WTC11 (cell line): ENCODE results near the gene CEP72. TPM values are rescaled to one million over a fixed set of nuclear protein-coding genes. Genes with fewer than 3 reads are reported as not detected.

Experiments
- ATAC-seq: fragments of 200-7000 bp; cut with Tn5 transposase; 2 replicates; pipeline ENCODE4 v1.10.0; 2021; ENCODE audit warnings: mild to moderate bottlenecking, moderate library complexity
- CTCF ChIA-PET: fragments of 300-600 bp; sonication (Branson Sonifier 250); formaldehyde crosslinking; loops from one replicate; lab custom pipeline; 2021; ENCODE audit warnings: antibody characterized with exemption; lab: Charles Lee
- POLR2A ChIA-PET: fragments of 350-600 bp; sonication (Branson Sonifier 250); formaldehyde crosslinking; loops from one replicate; lab custom pipeline; 2021; ENCODE audit warnings: antibody characterized with exemption; lab: Charles Lee
- DNase-seq: peaks from one replicate; pipeline ENCODE4 v3.0.0; 2021; ENCODE audit warnings: low spot score
- H3K27ac Mint-ChIP-seq: 2 replicates; pipeline ENCODE4 v1.8.0; 2021; ENCODE audit warnings: mixed read lengths
- H3K27me3 Mint-ChIP-seq: 2 replicates; pipeline ENCODE4 v1.8.0; 2021; ENCODE audit warnings: low read depth, mild to moderate bottlenecking, moderate library complexity, mixed read lengths
- H3K36me3 Mint-ChIP-seq: 2 replicates; pipeline ENCODE4 v1.8.0; 2021; ENCODE audit warnings: mixed read lengths
- H3K4me1 Mint-ChIP-seq: 2 replicates; pipeline ENCODE4 v1.8.0; 2022; ENCODE audit warnings: mixed read lengths
- H3K4me3 Mint-ChIP-seq: 2 replicates; pipeline ENCODE4 v1.8.0; 2021; ENCODE audit warnings: mild to moderate bottlenecking, moderate library complexity, mixed read lengths
- H3K9me3 Mint-ChIP-seq: 2 replicates; pipeline ENCODE4 v1.8.0; 2021; ENCODE audit warnings: mixed read lengths
- FOXP1 ChIP-seq: sonication (generic); formaldehyde crosslinking; IDR thresholded peaks from 2 replicates; pipeline ENCODE4 v1.8.0; 2022; ENCODE audit warnings: missing genetic modification reagents, mild to moderate bottlenecking, moderate library complexity, borderline replicate concordance
- GTF2I ChIP-seq: fragments of 250-450 bp; sonication (Bioruptor Pico); conservative IDR thresholded peaks from 2 replicates; pipeline ENCODE4 v1.4.0; 2021; ENCODE audit warnings: mild to moderate bottlenecking
- IRF2 ChIP-seq: sonication (generic); formaldehyde crosslinking; IDR thresholded peaks from 2 replicates; pipeline ENCODE4 v1.8.0; 2022; ENCODE audit warnings: low read depth, missing genetic modification reagents, borderline replicate concordance
- JUN ChIP-seq: sonication (generic); formaldehyde crosslinking; IDR thresholded peaks from 2 replicates; pipeline ENCODE4 v1.8.0; 2023; ENCODE audit warnings: mild to moderate bottlenecking, missing genetic modification reagents
- MXD4 ChIP-seq: fragments of 250-450 bp; sonication (Bioruptor Pico); IDR thresholded peaks from 2 replicates; pipeline ENCODE4 v1.8.0; 2021; ENCODE audit warnings: mild to moderate bottlenecking, moderate library complexity, borderline replicate concordance
- MYBL2 ChIP-seq: sonication (generic); formaldehyde crosslinking; IDR thresholded peaks from 2 replicates; pipeline ENCODE4 v1.8.1; 2023; ENCODE audit warnings: mild to moderate bottlenecking, moderate library complexity, missing genetic modification reagents
- NR3C1 ChIP-seq: sonication (generic); formaldehyde crosslinking; conservative IDR thresholded peaks from 2 replicates; pipeline ENCODE4 v1.8.1; 2023; ENCODE audit warnings: low read depth, mild to moderate bottlenecking, missing genetic modification reagents
- TEAD1 ChIP-seq: sonication (generic); formaldehyde crosslinking; IDR thresholded peaks from 2 replicates; pipeline ENCODE4 v1.8.0; 2022; ENCODE audit warnings: mild to moderate bottlenecking, missing genetic modification reagents
- ZNF232 ChIP-seq: sonication (generic); formaldehyde crosslinking; IDR thresholded peaks from 2 replicates; pipeline ENCODE4 v1.8.0; 2022; ENCODE audit warnings: mild to moderate bottlenecking, missing genetic modification reagents
- ZNF416 ChIP-seq: fragments of 250-450 bp; sonication (Bioruptor Pico); IDR thresholded peaks from 2 replicates; pipeline ENCODE4 v1.9.0; 2021; ENCODE audit warnings: mild to moderate bottlenecking, inconsistent platforms
- total RNA-seq: library from RNA; stranded (reverse); gene quantifications from 3 replicates; pipeline ENCODE4 v1.2.3, GENCODE V29; 2021
- TF ChIP-seq, protein P1 (sequence below): fragments of 250-450 bp; sonication (Bioruptor Pico); IDR thresholded peaks from 2 replicates; pipeline ENCODE4 v1.8.0; 2021; ENCODE audit warnings: mild to moderate bottlenecking
- TF ChIP-seq, protein P2 (sequence below): sonication (generic); formaldehyde crosslinking; IDR thresholded peaks from 2 replicates; pipeline ENCODE4 v1.8.1; 2023; ENCODE audit warnings: mild to moderate bottlenecking, missing genetic modification reagents
- TF ChIP-seq, protein P3 (sequence below): sonication (generic); formaldehyde crosslinking; IDR thresholded peaks from 2 replicates; pipeline ENCODE4 v1.8.0; 2022; ENCODE audit warnings: mild to moderate bottlenecking, missing genetic modification reagents
- TF ChIP-seq, protein P4 (sequence below): sonication (generic); formaldehyde crosslinking; IDR thresholded peaks from 2 replicates; pipeline ENCODE4 v1.8.1; 2023; ENCODE audit warnings: mild to moderate bottlenecking, missing genetic modification reagents, borderline replicate concordance
- TF ChIP-seq, protein P5 (sequence below): sonication (generic); formaldehyde crosslinking; IDR thresholded peaks from 2 replicates; pipeline ENCODE4 v1.8.1; 2023; ENCODE audit warnings: mild to moderate bottlenecking, moderate library complexity, missing genetic modification reagents
- TF ChIP-seq, protein P6 (sequence below): sonication (generic); formaldehyde crosslinking; IDR thresholded peaks from 2 replicates; pipeline ENCODE4 v1.8.1; 2023; ENCODE audit warnings: mild to moderate bottlenecking, missing genetic modification reagents, moderate library complexity
- TF ChIP-seq, protein P7 (sequence below): fragments of 250-450 bp; sonication (Bioruptor Pico); IDR thresholded peaks from 2 replicates; pipeline ENCODE4 v2.1.2; 2022; ENCODE audit warnings: mild to moderate bottlenecking, moderate library complexity
- TF ChIP-seq, protein P8 (sequence below): fragments of 250-450 bp; sonication (Bioruptor Pico); IDR thresholded peaks from 2 replicates; pipeline ENCODE4 v1.9.0; 2021; ENCODE audit warnings: mild to moderate bottlenecking

The CEP72 gene
- total RNA-seq, 1 experiment from 2014 or later, result 26.6 TPM

DNA sequence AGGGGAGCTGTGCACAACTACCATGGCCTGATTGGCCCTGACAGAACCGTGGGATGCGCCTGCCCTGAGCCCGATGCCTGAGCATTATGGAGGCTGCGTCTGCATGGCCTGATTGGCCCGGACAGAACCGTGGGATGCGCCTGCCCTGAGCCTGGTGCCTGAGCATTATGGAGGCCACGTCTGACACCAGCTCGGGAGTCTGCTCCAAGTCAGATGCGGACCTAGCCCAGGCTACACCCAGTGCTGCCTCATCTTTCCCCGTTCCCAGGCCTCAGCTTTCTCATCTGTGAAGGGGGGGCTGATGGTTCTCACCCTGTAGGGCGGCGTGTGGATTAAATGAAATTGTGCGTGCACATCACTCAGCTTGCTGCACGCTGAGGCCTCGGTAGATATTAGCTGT lies 7.3 kb downstream of the CEP72 start:
- no peak for ATAC-seq
- DNase-seq, result no peak
- Mint-ChIP-seq H3K27ac (no peak overlapping the region), H3K9me3 (peaks cover 5% of the 10 kb centered on the region; the same call in 1 of the 2 replicates), H3K36me3 (peaks cover 59% of the 10 kb centered on the region), H3K4me3 (no peak overlapping the region), H3K27me3 (no peaks in the 10 kb centered on the region), H3K4me1 (peaks cover 5% of the 10 kb centered on the region)
- POLR2A ChIA-PET, result no interaction called here
- CTCF ChIA-PET, result no interaction called here
- TF ChIP-seq, protein P1, sequence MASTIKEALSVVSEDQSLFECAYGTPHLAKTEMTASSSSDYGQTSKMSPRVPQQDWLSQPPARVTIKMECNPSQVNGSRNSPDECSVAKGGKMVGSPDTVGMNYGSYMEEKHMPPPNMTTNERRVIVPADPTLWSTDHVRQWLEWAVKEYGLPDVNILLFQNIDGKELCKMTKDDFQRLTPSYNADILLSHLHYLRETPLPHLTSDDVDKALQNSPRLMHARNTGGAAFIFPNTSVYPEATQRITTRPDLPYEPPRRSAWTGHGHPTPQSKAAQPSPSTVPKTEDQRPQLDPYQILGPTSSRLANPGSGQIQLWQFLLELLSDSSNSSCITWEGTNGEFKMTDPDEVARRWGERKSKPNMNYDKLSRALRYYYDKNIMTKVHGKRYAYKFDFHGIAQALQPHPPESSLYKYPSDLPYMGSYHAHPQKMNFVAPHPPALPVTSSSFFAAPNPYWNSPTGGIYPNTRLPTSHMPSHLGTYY (CRISPR knock-in tag), result no peak
- TF ChIP-seq ZNF416 (CRISPR knock-in tag) (no peak), IRF2 (CRISPR knock-in tag) (no peak), GTF2I (CRISPR knock-in tag) (no peak), ZNF232 (no peak), MYBL2 (CRISPR knock-in tag) (no peak), TEAD1 (no peak), MXD4 (CRISPR knock-in tag) (no peak), FOXP1 (CRISPR knock-in tag) (no peak), JUN (CRISPR knock-in tag) (no peak), NR3C1 (CRISPR knock-in tag) (no peak)
- TF ChIP-seq, protein P2, sequence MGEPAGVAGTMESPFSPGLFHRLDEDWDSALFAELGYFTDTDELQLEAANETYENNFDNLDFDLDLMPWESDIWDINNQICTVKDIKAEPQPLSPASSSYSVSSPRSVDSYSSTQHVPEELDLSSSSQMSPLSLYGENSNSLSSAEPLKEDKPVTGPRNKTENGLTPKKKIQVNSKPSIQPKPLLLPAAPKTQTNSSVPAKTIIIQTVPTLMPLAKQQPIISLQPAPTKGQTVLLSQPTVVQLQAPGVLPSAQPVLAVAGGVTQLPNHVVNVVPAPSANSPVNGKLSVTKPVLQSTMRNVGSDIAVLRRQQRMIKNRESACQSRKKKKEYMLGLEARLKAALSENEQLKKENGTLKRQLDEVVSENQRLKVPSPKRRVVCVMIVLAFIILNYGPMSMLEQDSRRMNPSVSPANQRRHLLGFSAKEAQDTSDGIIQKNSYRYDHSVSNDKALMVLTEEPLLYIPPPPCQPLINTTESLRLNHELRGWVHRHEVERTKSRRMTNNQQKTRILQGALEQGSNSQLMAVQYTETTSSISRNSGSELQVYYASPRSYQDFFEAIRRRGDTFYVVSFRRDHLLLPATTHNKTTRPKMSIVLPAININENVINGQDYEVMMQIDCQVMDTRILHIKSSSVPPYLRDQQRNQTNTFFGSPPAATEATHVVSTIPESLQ (CRISPR knock-in tag), result no peak
- TF ChIP-seq, protein P3, sequence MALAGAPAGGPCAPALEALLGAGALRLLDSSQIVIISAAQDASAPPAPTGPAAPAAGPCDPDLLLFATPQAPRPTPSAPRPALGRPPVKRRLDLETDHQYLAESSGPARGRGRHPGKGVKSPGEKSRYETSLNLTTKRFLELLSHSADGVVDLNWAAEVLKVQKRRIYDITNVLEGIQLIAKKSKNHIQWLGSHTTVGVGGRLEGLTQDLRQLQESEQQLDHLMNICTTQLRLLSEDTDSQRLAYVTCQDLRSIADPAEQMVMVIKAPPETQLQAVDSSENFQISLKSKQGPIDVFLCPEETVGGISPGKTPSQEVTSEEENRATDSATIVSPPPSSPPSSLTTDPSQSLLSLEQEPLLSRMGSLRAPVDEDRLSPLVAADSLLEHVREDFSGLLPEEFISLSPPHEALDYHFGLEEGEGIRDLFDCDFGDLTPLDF (CRISPR knock-in tag), result no peak
- TF ChIP-seq, protein P4, sequence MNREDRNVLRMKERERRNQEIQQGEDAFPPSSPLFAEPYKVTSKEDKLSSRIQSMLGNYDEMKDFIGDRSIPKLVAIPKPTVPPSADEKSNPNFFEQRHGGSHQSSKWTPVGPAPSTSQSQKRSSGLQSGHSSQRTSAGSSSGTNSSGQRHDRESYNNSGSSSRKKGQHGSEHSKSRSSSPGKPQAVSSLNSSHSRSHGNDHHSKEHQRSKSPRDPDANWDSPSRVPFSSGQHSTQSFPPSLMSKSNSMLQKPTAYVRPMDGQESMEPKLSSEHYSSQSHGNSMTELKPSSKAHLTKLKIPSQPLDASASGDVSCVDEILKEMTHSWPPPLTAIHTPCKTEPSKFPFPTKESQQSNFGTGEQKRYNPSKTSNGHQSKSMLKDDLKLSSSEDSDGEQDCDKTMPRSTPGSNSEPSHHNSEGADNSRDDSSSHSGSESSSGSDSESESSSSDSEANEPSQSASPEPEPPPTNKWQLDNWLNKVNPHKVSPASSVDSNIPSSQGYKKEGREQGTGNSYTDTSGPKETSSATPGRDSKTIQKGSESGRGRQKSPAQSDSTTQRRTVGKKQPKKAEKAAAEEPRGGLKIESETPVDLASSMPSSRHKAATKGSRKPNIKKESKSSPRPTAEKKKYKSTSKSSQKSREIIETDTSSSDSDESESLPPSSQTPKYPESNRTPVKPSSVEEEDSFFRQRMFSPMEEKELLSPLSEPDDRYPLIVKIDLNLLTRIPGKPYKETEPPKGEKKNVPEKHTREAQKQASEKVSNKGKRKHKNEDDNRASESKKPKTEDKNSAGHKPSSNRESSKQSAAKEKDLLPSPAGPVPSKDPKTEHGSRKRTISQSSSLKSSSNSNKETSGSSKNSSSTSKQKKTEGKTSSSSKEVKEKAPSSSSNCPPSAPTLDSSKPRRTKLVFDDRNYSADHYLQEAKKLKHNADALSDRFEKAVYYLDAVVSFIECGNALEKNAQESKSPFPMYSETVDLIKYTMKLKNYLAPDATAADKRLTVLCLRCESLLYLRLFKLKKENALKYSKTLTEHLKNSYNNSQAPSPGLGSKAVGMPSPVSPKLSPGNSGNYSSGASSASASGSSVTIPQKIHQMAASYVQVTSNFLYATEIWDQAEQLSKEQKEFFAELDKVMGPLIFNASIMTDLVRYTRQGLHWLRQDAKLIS (CRISPR knock-in tag), result no peak
- TF ChIP-seq, protein P5, sequence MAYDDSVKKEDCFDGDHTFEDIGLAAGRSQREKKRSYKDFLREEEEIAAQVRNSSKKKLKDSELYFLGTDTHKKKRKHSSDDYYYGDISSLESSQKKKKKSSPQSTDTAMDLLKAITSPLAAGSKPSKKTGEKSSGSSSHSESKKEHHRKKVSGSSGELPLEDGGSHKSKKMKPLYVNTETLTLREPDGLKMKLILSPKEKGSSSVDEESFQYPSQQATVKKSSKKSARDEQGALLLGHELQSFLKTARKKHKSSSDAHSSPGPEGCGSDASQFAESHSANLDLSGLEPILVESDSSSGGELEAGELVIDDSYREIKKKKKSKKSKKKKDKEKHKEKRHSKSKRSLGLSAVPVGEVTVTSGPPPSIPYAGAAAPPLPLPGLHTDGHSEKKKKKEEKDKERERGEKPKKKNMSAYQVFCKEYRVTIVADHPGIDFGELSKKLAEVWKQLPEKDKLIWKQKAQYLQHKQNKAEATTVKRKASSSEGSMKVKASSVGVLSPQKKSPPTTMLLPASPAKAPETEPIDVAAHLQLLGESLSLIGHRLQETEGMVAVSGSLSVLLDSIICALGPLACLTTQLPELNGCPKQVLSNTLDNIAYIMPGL (CRISPR knock-in tag), result no peak
- TF ChIP-seq, protein P6, sequence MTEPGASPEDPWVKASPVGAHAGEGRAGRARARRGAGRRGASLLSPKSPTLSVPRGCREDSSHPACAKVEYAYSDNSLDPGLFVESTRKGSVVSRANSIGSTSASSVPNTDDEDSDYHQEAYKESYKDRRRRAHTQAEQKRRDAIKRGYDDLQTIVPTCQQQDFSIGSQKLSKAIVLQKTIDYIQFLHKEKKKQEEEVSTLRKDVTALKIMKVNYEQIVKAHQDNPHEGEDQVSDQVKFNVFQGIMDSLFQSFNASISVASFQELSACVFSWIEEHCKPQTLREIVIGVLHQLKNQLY (CRISPR knock-in tag), result no peak
- TF ChIP-seq, protein P7, sequence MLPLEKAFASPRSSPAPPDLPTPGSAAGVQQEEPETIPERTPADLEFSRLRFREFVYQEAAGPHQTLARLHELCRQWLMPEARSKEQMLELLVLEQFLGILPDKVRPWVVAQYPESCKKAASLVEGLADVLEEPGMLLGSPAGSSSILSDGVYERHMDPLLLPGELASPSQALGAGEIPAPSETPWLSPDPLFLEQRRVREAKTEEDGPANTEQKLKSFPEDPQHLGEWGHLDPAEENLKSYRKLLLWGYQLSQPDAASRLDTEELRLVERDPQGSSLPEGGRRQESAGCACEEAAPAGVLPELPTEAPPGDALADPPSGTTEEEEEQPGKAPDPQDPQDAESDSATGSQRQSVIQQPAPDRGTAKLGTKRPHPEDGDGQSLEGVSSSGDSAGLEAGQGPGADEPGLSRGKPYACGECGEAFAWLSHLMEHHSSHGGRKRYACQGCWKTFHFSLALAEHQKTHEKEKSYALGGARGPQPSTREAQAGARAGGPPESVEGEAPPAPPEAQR, result no peak
- TF ChIP-seq, protein P8, sequence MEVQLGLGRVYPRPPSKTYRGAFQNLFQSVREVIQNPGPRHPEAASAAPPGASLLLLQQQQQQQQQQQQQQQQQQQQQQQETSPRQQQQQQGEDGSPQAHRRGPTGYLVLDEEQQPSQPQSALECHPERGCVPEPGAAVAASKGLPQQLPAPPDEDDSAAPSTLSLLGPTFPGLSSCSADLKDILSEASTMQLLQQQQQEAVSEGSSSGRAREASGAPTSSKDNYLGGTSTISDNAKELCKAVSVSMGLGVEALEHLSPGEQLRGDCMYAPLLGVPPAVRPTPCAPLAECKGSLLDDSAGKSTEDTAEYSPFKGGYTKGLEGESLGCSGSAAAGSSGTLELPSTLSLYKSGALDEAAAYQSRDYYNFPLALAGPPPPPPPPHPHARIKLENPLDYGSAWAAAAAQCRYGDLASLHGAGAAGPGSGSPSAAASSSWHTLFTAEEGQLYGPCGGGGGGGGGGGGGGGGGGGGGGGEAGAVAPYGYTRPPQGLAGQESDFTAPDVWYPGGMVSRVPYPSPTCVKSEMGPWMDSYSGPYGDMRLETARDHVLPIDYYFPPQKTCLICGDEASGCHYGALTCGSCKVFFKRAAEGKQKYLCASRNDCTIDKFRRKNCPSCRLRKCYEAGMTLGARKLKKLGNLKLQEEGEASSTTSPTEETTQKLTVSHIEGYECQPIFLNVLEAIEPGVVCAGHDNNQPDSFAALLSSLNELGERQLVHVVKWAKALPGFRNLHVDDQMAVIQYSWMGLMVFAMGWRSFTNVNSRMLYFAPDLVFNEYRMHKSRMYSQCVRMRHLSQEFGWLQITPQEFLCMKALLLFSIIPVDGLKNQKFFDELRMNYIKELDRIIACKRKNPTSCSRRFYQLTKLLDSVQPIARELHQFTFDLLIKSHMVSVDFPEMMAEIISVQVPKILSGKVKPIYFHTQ (CRISPR knock-in tag), result no peak
